ENCODE data around the gene MYO18A. TPM values are rescaled to one million over a fixed set of nuclear protein-coding genes. Genes with fewer than 3 reads are reported as not detected.
A peak's percentile ranks its signal among the peaks of the same experiment; 100 is the strongest.

The MYO18A gene
- total and polyA plus RNA-seq, 2 experiments from 2014 or later = 33.8 to 35.6 TPM

DNA sequence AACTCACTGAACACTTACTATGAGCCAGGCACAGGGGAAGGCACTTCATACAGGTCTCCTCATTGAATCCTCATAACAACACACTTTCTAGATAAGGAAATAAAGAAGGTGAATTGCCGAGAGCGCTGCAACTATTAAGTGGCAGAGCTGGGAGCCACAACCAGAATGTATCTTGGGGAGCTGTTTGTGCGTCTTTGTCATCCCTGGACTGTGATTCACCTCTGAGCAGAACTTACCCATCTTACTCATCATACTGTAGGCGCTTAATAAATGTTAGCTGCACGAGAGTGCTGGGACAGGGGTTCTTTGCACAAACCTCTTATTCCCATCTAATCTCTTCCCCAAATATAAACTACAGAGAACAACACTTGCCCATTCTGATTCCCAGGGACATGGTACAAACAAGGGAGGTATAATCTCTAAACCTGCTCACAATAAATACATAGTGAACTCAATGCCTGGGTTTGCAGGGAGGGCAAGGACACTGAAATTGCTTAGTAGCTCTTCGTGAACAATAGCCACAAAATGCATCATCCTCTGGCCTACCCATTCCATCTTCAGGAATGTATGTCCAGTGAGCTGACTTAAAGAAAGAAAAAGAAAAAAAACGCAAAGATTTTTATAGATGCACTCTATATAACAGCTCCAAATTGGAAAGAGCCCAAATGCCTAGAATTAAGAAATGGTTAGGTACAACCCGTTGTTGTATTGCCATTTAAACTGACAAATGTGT lies 43.0 kb downstream of the MYO18A start:
- TF ChIP-seq EZH2 (IDR thresholded peaks at IDR 0.05; ENCODE audit: borderline replicate concordance) = no peak
- TF ChIP-seq EZH2phosphoT487 (IDR thresholded peaks at IDR 0.05; ENCODE audit: low read depth, severe bottlenecking, unreplicated experiment) = no peak
- TF ChIP-seq, protein P1, sequence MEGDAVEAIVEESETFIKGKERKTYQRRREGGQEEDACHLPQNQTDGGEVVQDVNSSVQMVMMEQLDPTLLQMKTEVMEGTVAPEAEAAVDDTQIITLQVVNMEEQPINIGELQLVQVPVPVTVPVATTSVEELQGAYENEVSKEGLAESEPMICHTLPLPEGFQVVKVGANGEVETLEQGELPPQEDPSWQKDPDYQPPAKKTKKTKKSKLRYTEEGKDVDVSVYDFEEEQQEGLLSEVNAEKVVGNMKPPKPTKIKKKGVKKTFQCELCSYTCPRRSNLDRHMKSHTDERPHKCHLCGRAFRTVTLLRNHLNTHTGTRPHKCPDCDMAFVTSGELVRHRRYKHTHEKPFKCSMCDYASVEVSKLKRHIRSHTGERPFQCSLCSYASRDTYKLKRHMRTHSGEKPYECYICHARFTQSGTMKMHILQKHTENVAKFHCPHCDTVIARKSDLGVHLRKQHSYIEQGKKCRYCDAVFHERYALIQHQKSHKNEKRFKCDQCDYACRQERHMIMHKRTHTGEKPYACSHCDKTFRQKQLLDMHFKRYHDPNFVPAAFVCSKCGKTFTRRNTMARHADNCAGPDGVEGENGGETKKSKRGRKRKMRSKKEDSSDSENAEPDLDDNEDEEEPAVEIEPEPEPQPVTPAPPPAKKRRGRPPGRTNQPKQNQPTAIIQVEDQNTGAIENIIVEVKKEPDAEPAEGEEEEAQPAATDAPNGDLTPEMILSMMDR (IDR thresholded peaks at IDR 0.05; ENCODE audit: poor library complexity) = no peak
- H3K4me1 ChIP-seq (ENCODE audit: insufficient read depth) = peaks cover 30% of the 10 kb centered on the region
- WGBS (ENCODE audit: low lambda C conversion rate, missing lambda C conversion rate) = 92% methylated on average over 8 of the region's 8 CpGs
- DNase-seq (ENCODE audit: low spot score) = no peak
- H2AFZ ChIP-seq = no peak overlapping the region
- peaks cover 34% of the 10 kb centered on the region for H4K20me1 ChIP-seq (ENCODE audit: insufficient read depth, poor library complexity, severe bottlenecking)
- H3K27ac ChIP-seq = no peak overlapping the region
- H3K79me2 ChIP-seq = peaks cover 71% of the 10 kb centered on the region
- H3K9me3 ChIP-seq (ENCODE audit: low read depth) = no peaks in the 10 kb centered on the region
- no peaks in the 10 kb centered on the region for H3K9me2 ChIP-seq (replicated peaks; ENCODE audit: insufficient read depth)
- H3K36me3 ChIP-seq (replicated peaks; ENCODE audit: insufficient read depth, low read depth) = no peaks in the 10 kb centered on the region
- no peak overlapping the region for H3K4me3 ChIP-seq
- H3K27me3 ChIP-seq = no peaks in the 10 kb centered on the region
- H3K4me2 ChIP-seq = no peak overlapping the region

DNA sequence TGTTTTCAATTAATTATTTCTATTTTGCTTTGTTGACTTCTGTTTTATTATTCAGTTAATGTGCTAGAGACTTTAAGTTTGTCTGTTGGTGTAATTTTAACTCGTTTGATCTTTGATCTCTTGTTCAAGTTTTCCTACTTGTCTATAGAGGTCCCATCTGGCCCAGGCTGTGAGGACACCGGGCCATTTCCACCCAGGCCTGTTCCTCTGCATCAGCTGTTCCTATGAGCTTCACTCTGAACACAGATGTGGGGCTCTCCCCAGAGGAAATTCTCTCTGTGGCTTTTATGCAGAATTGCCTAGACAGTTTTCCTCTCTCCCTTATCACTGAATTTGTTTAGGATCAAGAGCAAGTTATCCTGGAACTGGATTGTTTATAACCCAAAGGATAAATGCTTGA lies 44.7 kb downstream of the MYO18A start:
- Histone ChIP-seq H3K9me2 (replicated peaks; ENCODE audit: insufficient read depth) (no peaks in the 10 kb centered on the region), H3K4me3 (no peak overlapping the region), H3K79me2 (peaks cover 61% of the 10 kb centered on the region), H3K27me3 (no peaks in the 10 kb centered on the region), H3K36me3 (replicated peaks; ENCODE audit: insufficient read depth, low read depth) (no peaks in the 10 kb centered on the region), H2AFZ (no peak overlapping the region), H4K20me1 (ENCODE audit: insufficient read depth, poor library complexity, severe bottlenecking) (peaks cover 30% of the 10 kb centered on the region), H3K27ac (no peak overlapping the region), H3K4me1 (ENCODE audit: insufficient read depth) (peaks cover 21% of the 10 kb centered on the region), H3K9me3 (ENCODE audit: low read depth) (no peaks in the 10 kb centered on the region), H3K4me2 (no peak overlapping the region)
- no peak for DNase-seq (ENCODE audit: low spot score)
- 71% methylated on average over 2 of the region's 2 CpGs for WGBS (ENCODE audit: low lambda C conversion rate, missing lambda C conversion rate)
- TF ChIP-seq, protein P1 (IDR thresholded peaks at IDR 0.05; ENCODE audit: poor library complexity) = no peak
- no peak for TF ChIP-seq EZH2 (IDR thresholded peaks at IDR 0.05; ENCODE audit: borderline replicate concordance)
- no peak for TF ChIP-seq EZH2phosphoT487 (IDR thresholded peaks at IDR 0.05; ENCODE audit: low read depth, severe bottlenecking, unreplicated experiment)

DNA sequence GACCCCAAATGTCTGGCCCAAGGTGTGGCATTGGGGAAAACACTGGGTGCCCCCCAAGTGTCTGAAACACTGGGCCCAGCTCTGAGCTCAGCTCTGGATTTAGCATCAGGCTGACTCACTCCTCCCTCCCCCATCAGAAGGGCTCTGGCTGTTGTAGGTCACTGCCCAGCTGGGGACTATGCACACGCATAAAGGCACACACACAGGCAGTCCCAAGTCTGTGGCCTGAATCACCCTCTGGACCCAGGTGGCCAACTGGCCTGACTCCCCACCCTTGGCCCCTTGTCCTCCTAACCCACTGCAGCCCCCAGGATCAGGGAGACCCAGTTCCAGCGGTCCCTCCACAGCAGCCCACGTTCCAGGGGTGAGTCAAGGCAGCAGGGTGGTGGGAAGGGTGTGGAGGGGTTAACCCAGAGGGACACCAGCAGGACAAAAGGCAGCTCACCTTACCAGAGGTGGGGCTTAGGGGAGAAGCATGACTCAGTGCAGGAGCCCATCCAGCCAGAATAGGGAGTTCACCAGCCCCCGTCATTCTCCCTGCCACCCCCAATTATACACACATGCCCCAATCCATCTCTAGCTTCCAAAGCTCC lies 47.0 kb downstream of the MYO18A start:
- Histone ChIP-seq H3K36me3 (replicated peaks; ENCODE audit: insufficient read depth, low read depth) (no peaks in the 10 kb centered on the region), H3K9me2 (replicated peaks; ENCODE audit: insufficient read depth) (no peaks in the 10 kb centered on the region), H3K27me3 (no peaks in the 10 kb centered on the region), H3K79me2 (peaks cover 48% of the 10 kb centered on the region), H3K4me2 (no peak overlapping the region), H4K20me1 (ENCODE audit: insufficient read depth, poor library complexity, severe bottlenecking) (peaks cover 16% of the 10 kb centered on the region), H3K9me3 (ENCODE audit: low read depth) (no peaks in the 10 kb centered on the region), H3K27ac (peak overlapping the region; percentile 86), H2AFZ (no peak overlapping the region), H3K4me1 (ENCODE audit: insufficient read depth) (peaks cover 9% of the 10 kb centered on the region), H3K4me3 (no peak overlapping the region)
- WGBS (ENCODE audit: low lambda C conversion rate, missing lambda C conversion rate) = 56% methylated on average over 4 of the region's 4 CpGs
- no peak for DNase-seq (ENCODE audit: low spot score)
- no peak for TF ChIP-seq EZH2phosphoT487 (IDR thresholded peaks at IDR 0.05; ENCODE audit: low read depth, severe bottlenecking, unreplicated experiment)
- no peak for TF ChIP-seq EZH2 (IDR thresholded peaks at IDR 0.05; ENCODE audit: borderline replicate concordance)
- TF ChIP-seq, protein P1 (IDR thresholded peaks at IDR 0.05; ENCODE audit: poor library complexity) = no peak
